Measurements from ENCODE around the gene MSN.

- no peak for TF ChIP-seq CTCF (IDR thresholded peaks at IDR 0.05; ENCODE audit: poor library complexity)
- TF ChIP-seq EZH2phosphoT487 (IDR thresholded peaks at IDR 0.05; ENCODE audit: low read depth, severe bottlenecking, unreplicated experiment) = no peak
Observed at GRCh38 chrX:65744965-65745364, 77.5 kb downstream of the MSN start.
